ENCODE data around the gene GRM4. TPM values are rescaled to one million over a fixed set of nuclear protein-coding genes. Genes with fewer than 3 reads are reported as not detected.

The GRM4 gene
- total and polyA plus RNA-seq, 4 donors, result 2.8 to 22.1 (median 15.2) TPM

DNA sequence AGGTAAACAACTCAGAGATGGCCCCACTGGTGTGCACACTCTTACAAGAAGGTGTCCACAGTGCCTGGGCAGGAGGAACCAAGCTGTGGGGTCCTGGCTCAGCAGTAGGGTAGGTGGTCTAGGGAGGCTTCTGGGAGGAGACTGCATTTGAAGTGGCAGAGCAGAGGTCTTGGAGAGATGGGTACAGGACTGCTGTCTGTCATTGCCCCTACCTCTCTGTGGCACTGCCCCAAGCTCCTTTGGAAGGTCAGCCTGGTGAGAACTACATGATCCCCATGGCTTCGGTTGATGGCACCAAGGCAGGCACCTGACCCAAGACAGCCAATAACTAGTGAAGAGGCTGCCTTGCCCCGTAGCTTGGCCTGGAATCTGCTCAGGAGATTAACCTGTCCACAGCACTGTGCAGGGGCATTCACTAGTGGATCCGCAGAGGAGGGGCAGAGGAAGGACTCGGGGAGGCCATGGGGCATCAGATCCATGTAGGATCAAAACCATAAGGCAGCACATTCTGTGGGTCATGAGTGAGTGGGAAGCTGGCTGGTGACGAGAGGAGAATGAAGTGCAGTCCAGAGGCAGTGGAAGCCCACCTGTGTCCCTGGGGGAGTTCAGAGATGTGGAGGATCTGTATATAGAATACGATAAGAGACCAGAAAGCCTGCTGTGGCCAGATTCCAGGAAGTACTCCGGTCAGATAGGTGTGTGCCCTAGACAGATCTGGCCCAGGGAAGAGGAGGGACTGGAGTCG, 162.0 kb downstream of the GRM4 start:
- 91% methylated on average over 7 of the region's 8 CpGs for WGBS (ENCODE audit: insufficient coverage)
- Histone ChIP-seq H3K27me3 (ENCODE audit: control insufficient read depth, insufficient read depth, low read length) (no peaks in the 10 kb centered on the region), H3K9me3 (ENCODE audit: control insufficient read depth, insufficient read depth, low read length) (no peaks in the 10 kb centered on the region), H3K4me3 (ENCODE audit: low read depth, low read length) (no peak overlapping the region), H3K4me1 (ENCODE audit: control insufficient read depth, insufficient read depth, low read length) (peaks cover 14% of the 10 kb centered on the region), H3K36me3 (ENCODE audit: control insufficient read depth, insufficient read depth, low read length) (no peaks in the 10 kb centered on the region), H3K27ac (ENCODE audit: low read depth, low read length) (no peak overlapping the region)
- no peak for DNase-seq (ENCODE audit: low read depth in 4 of 6, low spot score in 6 of 6)

- 72% methylated on average over 11 of the region's 13 CpGs for WGBS (ENCODE audit: insufficient coverage)
- Histone ChIP-seq H3K4me1 (ENCODE audit: control insufficient read depth, insufficient read depth, low read length) (peaks cover 16% of the 10 kb centered on the region), H3K36me3 (ENCODE audit: control insufficient read depth, insufficient read depth, low read length) (no peaks in the 10 kb centered on the region), H3K27ac (ENCODE audit: low read depth, low read length) (no peak overlapping the region), H3K4me3 (ENCODE audit: low read depth, low read length) (no peak overlapping the region), H3K9me3 (ENCODE audit: control insufficient read depth, insufficient read depth, low read length) (no peaks in the 10 kb centered on the region), H3K27me3 (ENCODE audit: control insufficient read depth, insufficient read depth, low read length) (no peaks in the 10 kb centered on the region)
- no peak for DNase-seq (ENCODE audit: low read depth in 4 of 6, low spot score in 6 of 6)
These were observed 162.7 kb downstream of the GRM4 start for GRCh38 chr6:33983109-33983716.

GRCh38 chr6:33981861-33982260, 164.0 kb downstream of the GRM4 start:
- Histone ChIP-seq H3K4me1 (ENCODE audit: control insufficient read depth, insufficient read depth, low read length) (peaks cover 11% of the 10 kb centered on the region), H3K4me3 (ENCODE audit: low read depth, low read length) (no peak overlapping the region), H3K27ac (ENCODE audit: low read depth, low read length) (no peak overlapping the region), H3K27me3 (ENCODE audit: control insufficient read depth, insufficient read depth, low read length) (peaks cover 1% of the 10 kb centered on the region), H3K9me3 (ENCODE audit: control insufficient read depth, insufficient read depth, low read length) (no peaks in the 10 kb centered on the region), H3K36me3 (ENCODE audit: control insufficient read depth, insufficient read depth, low read length) (no peaks in the 10 kb centered on the region)
- no peak for DNase-seq (ENCODE audit: low read depth in 4 of 6, low spot score in 6 of 6)
- 73% methylated on average over 3 of the region's 4 CpGs for WGBS (ENCODE audit: insufficient coverage)

DNA sequence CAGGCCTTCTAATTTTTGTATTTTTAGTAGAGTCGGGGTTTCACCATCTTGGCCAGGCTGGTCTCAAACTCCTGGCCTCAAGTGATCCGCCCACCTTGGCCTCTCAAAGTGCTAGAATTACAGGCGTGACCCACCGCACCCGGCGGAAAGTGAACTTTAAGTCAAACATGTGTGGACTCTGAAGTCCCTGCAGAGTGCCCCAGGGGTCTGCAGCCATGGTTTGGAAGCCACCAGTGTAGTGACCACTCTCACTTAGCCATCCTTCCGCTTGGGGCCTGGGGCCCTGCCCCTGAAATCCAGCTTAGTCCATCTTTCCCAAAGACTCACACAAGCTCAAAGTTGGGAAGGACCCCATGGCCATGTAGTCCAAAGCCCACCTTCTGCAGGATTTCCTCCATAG, 164.5 kb downstream of the GRM4 start:
- Histone ChIP-seq H3K27ac (ENCODE audit: low read depth, low read length) (no peak overlapping the region), H3K4me3 (ENCODE audit: low read depth, low read length) (no peak overlapping the region), H3K27me3 (ENCODE audit: control insufficient read depth, insufficient read depth, low read length) (peaks cover 5% of the 10 kb centered on the region), H3K36me3 (ENCODE audit: control insufficient read depth, insufficient read depth, low read length) (no peaks in the 10 kb centered on the region), H3K9me3 (ENCODE audit: control insufficient read depth, insufficient read depth, low read length) (no peaks in the 10 kb centered on the region), H3K4me1 (ENCODE audit: control insufficient read depth, insufficient read depth, low read length) (peaks cover 11% of the 10 kb centered on the region)
- DNase-seq (ENCODE audit: low read depth in 4 of 6, low spot score in 6 of 6), result no peak
- WGBS (ENCODE audit: insufficient coverage), result 95% methylated on average over 7 of the region's 7 CpGs

DNA sequence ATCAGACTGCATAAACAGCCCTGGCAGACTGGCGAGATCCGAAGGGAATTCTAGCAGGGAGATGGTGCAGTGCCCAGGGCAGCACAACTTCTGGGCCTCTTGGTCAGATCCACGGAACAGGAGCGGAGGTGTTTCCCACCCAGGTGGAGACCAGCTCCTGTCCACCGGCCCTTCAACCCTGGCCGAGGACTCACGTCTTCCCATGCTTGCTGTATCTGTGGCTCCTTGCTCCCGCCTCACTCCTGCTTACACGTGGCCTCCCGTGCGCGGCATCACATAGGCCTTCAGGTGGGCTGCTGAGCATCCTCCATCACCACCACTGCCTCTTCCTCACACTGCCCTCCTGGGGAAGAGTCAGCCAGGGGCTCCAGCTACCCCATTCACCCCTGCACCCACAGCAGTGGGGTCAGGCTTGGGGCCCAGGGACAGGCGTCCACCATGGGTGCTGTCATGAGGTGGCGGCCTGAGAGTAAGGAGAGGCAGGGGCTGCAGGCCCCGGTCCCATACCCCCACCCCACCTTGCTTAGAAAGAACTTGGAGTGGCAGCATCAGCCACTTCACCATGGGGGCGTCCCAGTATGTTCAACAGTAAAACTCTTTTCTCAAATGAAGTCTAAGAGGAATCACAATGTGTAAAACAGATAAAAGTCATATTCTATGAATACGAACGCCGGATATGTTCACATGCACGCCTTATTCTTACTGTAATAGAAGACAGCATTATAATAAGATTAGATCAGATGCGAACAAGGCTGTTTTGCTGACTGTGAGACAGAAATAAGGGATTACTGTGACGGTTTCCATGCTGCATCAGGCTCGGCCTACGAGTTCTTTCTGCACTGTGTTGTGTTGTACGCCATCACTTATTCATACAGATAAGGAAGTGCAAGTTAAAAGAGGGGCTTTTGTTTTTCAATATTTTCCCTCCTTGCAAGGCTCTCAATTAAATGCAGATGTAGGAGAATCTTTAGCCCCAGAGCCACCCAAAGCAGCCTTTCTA, 165.4 kb downstream of the GRM4 start:
- Histone ChIP-seq H3K9me3 (ENCODE audit: control insufficient read depth, insufficient read depth, low read length) (no peaks in the 10 kb centered on the region), H3K27ac (ENCODE audit: low read depth, low read length) (no peak overlapping the region), H3K27me3 (ENCODE audit: control insufficient read depth, insufficient read depth, low read length) (peaks cover 12% of the 10 kb centered on the region), H3K4me1 (ENCODE audit: control insufficient read depth, insufficient read depth, low read length) (peaks cover 19% of the 10 kb centered on the region), H3K4me3 (ENCODE audit: low read depth, low read length) (no peak overlapping the region), H3K36me3 (ENCODE audit: control insufficient read depth, insufficient read depth, low read length) (no peaks in the 10 kb centered on the region)
- 76% methylated on average over 14 of the region's 25 CpGs for WGBS (ENCODE audit: insufficient coverage)
- DNase-seq (ENCODE audit: low read depth in 4 of 6, low spot score in 6 of 6), result no peak

DNA sequence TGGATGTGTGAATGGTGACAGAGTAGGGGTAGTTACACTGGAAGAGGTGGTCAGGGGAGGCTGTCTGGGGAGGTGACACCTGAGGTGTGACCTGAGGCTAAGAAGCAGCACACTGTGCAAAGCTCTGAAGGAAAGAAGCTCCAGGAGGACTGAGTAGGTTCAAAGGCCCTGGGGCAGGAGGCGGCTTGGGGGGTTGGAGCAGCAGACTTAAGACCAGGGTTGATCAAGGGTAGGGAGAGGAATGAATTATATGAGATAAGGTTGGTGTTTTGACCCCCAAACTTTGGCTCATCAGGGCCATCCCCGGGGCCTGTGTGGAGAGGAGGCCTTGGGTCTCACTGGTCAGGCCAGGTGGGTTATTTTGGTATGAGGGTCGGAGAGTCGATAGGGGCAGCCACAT, 166.1 kb downstream of the GRM4 start:
- no peak overlapping the region for H3K27ac ChIP-seq (ENCODE audit: low read depth, low read length)
- H3K4me1 ChIP-seq (ENCODE audit: control insufficient read depth, insufficient read depth, low read length), result peaks cover 19% of the 10 kb centered on the region
- H3K4me3 ChIP-seq (ENCODE audit: low read depth, low read length), result no peak overlapping the region
- WGBS (ENCODE audit: insufficient coverage), result 79% methylated on average over 4 of the region's 4 CpGs
- no peak for DNase-seq (ENCODE audit: low read depth in 4 of 6, low spot score in 6 of 6)
- no peaks in the 10 kb centered on the region for H3K9me3 ChIP-seq (ENCODE audit: control insufficient read depth, insufficient read depth, low read length)
- H3K27me3 ChIP-seq (ENCODE audit: control insufficient read depth, insufficient read depth, low read length), result peaks cover 12% of the 10 kb centered on the region
- no peaks in the 10 kb centered on the region for H3K36me3 ChIP-seq (ENCODE audit: control insufficient read depth, insufficient read depth, low read length)

GRCh38 chr6:33978412-33979150, 167.3 kb downstream of the GRM4 start:
- Histone ChIP-seq H3K4me3 (ENCODE audit: low read depth, low read length) (no peak overlapping the region), H3K9me3 (ENCODE audit: control insufficient read depth, insufficient read depth, low read length) (no peaks in the 10 kb centered on the region), H3K4me1 (ENCODE audit: control insufficient read depth, insufficient read depth, low read length) (peaks cover 19% of the 10 kb centered on the region), H3K27me3 (ENCODE audit: control insufficient read depth, insufficient read depth, low read length) (peaks cover 12% of the 10 kb centered on the region), H3K36me3 (ENCODE audit: control insufficient read depth, insufficient read depth, low read length) (no peaks in the 10 kb centered on the region), H3K27ac (ENCODE audit: low read depth, low read length) (no peak overlapping the region)
- peak in 1 of 6 donors; percentile 80 for DNase-seq (ENCODE audit: low read depth in 4 of 6, low spot score in 6 of 6)
- WGBS (ENCODE audit: insufficient coverage), result 58% methylated on average over 5 of the region's 16 CpGs

DNA sequence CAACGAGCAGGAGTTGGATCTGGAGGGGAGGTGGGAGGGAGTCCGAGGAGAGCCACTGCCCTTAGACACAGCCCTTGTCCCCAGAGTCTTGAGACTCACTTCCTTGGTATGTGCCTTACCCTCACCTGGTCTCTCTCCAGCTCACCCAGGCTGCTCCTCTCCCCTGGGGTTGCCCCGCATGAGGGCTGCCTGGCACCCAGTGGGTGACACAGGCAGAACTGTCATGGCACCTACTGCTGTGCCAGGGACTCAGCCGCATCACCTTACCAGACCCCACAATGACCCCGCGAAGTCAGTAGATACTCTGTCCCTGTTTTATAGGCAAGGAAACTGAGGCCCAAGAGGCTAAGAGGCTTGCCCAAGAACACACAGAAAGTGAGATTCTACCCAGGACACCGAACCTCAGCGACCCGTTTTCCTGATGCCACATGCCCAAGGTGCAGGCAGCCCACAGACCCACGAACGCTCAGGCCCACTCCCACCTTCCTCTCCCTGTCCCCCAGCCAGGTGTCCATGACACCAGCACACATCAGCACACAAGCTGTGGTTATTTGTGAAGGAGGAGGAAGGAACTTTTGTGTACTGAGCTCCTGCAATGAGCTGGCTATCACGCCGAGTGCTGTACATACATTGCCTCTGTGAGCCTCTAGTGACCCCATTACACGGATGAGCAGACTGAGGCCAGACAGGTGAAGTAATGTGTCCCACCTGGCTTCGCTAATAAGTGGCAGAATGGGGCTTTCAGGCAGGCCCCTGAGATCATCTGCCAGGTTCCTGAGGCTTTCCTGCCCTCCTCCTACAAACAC, 168.1 kb downstream of the GRM4 start:
- peaks cover 19% of the 10 kb centered on the region for H3K4me1 ChIP-seq (ENCODE audit: control insufficient read depth, insufficient read depth, low read length)
- no peaks in the 10 kb centered on the region for H3K36me3 ChIP-seq (ENCODE audit: control insufficient read depth, insufficient read depth, low read length)
- peaks cover 12% of the 10 kb centered on the region for H3K27me3 ChIP-seq (ENCODE audit: control insufficient read depth, insufficient read depth, low read length)
- 88% methylated on average over 8 of the region's 15 CpGs for WGBS (ENCODE audit: insufficient coverage)
- no peak for DNase-seq (ENCODE audit: low read depth in 4 of 6, low spot score in 6 of 6)
- H3K27ac ChIP-seq (ENCODE audit: low read depth, low read length), result no peak overlapping the region
- H3K9me3 ChIP-seq (ENCODE audit: control insufficient read depth, insufficient read depth, low read length), result no peaks in the 10 kb centered on the region
- H3K4me3 ChIP-seq (ENCODE audit: low read depth, low read length), result no peak overlapping the region
